Measurements from ENCODE around the gene CHMP6. TPM values are rescaled to one million over a fixed set of nuclear protein-coding genes. Genes with fewer than 3 reads are reported as not detected.
A peak's percentile ranks its signal among the peaks of the same experiment; 100 is the strongest.

The CHMP6 gene
- total RNA-seq, 1 experiment from 2014 or later: 22.0 TPM

DNA sequence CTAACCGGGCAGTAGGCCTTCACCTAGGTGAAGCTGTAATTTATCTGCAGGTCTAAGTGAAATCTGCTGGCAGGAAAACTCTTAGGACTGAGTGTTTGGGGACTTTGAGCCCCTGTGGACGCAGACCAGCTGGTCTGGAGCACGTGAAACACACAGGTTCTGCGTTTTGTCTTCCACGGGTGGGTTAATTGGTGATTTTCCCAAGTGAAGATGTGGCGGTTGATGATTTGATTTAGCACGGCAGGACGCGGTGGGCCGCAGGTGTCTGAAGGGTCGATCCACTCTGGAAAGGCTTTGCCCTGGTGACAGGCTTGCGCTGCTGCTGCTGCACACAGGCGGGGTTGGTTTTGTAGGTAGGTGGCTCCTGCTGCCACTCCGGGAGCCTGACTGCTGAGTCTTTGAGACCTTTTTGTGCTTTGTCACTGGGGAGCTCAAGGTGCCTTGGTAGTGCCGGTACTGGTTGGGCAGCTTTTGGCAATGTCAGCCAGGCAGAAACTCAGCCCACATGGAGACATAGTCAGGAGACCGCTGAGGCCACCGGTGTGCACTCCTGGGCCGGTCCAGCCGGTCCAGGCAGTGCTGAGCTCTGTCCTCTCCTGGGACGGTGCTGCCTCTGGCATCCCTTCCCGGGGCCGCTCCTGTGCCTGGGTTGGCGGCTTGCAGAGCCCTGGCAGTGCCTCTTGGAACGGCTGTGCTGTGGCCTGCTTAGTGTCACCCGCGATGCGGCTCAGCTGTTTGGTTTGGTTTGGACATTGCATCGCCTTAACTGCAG lies 45.6 kb downstream of the CHMP6 start:
- peak overlapping the region; percentile 51; the same call in 1 of the 2 replicates for H3K27ac ChIP-seq (ENCODE audit: low read depth, low read length)
- TF ChIP-seq, protein P1, sequence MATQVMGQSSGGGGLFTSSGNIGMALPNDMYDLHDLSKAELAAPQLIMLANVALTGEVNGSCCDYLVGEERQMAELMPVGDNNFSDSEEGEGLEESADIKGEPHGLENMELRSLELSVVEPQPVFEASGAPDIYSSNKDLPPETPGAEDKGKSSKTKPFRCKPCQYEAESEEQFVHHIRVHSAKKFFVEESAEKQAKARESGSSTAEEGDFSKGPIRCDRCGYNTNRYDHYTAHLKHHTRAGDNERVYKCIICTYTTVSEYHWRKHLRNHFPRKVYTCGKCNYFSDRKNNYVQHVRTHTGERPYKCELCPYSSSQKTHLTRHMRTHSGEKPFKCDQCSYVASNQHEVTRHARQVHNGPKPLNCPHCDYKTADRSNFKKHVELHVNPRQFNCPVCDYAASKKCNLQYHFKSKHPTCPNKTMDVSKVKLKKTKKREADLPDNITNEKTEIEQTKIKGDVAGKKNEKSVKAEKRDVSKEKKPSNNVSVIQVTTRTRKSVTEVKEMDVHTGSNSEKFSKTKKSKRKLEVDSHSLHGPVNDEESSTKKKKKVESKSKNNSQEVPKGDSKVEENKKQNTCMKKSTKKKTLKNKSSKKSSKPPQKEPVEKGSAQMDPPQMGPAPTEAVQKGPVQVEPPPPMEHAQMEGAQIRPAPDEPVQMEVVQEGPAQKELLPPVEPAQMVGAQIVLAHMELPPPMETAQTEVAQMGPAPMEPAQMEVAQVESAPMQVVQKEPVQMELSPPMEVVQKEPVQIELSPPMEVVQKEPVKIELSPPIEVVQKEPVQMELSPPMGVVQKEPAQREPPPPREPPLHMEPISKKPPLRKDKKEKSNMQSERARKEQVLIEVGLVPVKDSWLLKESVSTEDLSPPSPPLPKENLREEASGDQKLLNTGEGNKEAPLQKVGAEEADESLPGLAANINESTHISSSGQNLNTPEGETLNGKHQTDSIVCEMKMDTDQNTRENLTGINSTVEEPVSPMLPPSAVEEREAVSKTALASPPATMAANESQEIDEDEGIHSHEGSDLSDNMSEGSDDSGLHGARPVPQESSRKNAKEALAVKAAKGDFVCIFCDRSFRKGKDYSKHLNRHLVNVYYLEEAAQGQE (IDR thresholded peaks at IDR 0.05; ENCODE audit: low read depth): no peak
- TF ChIP-seq SIN3A (IDR thresholded peaks at IDR 0.05; ENCODE audit: low read depth): no peak
- TF ChIP-seq EZH2 (IDR thresholded peaks at IDR 0.05): no peak
- no peak for TF ChIP-seq RAD21 (IDR thresholded peaks at IDR 0.05; ENCODE audit: low read depth)
- TF ChIP-seq FOSL1 (IDR thresholded peaks at IDR 0.05; ENCODE audit: low read depth): no peak
- no peak for TF ChIP-seq ZNF274 (IDR thresholded peaks at IDR 0.05; ENCODE audit: low read depth, low read length)
- TF ChIP-seq TCF7L2 (IDR thresholded peaks at IDR 0.05; ENCODE audit: borderline replicate concordance, extremely low read depth, insufficient read depth, insufficient read length): no peak
- POLR2A ChIA-PET: interaction anchor here (1.2 to 1.3 kb wide), 2 partner anchors 13 to 58 kb away, joined by 5 read pairs; no protein-coding TSS in a partner anchor

More for the DNA sequence above, 45.6 kb downstream of the CHMP6 start:
- Histone ChIP-seq H3K4me2 (ENCODE audit: low read length) (peak overlapping the region; percentile 72), H3K79me2 (ENCODE audit: insufficient read depth, low read length) (peaks cover 69% of the 10 kb centered on the region), H2AFZ (ENCODE audit: low read depth, low read length, poor library complexity, severe bottlenecking) (no peak overlapping the region), H3K9me3 (ENCODE audit: control insufficient read depth in 1 of 2, insufficient read depth in 1 of 2, low read depth in 1 of 2, low read length in 2 of 2) (no peaks in the 10 kb centered on the region), H3K9me2 (ENCODE audit: insufficient read depth) (no peaks in the 10 kb centered on the region), H3K4me1 (ENCODE audit: control insufficient read depth in 1 of 2, insufficient read depth in 2 of 2, low read length in 2 of 2) (peaks cover 71 to 75% of the 10 kb centered on the region in 2 experiments), H3K9ac (ENCODE audit: low read length) (peak overlapping the region; percentile 85), H3K27me3 (ENCODE audit: insufficient read depth, low read length) (no peaks in the 10 kb centered on the region), H4K20me1 (ENCODE audit: insufficient read depth) (peaks cover 7% of the 10 kb centered on the region; the same call in 1 of the 2 replicates), H3K36me3 (ENCODE audit: control insufficient read depth in 1 of 2, insufficient read depth in 2 of 2, low read length in 2 of 2) (peaks cover 8 to 27% of the 10 kb centered on the region in 2 experiments; a peak in 3 of 4 replicates), H3K4me3 (replicated peaks in 1 of 2; ENCODE audit: low read depth in 1 of 2, low read length in 2 of 2) (no peak overlapping the region)
- RAD21 ChIA-PET (ENCODE audit: low non-redundant PET in 1 of 2, low total read pairs in 2 of 2, uncharacterized antibody in 2 of 2, unreplicated experiment in 2 of 2): no interaction called here
- BruUV-seq (replicated peaks): no TSS peak
- CTCF ChIA-PET: interaction anchor here (1.4 to 2.4 kb wide), 2 partner anchors 13 kb away, joined by 5 to 10 read pairs; no protein-coding TSS in a partner anchor
- intact Hi-C loops (cut with micrococcal nuclease): no loop called here
- ATAC-seq (no peak), DNase-seq (ENCODE audit: low read depth, low spot score) (no peak)
